Measurements from ENCODE around the gene KLHL21. TPM values are rescaled to one million over a fixed set of nuclear protein-coding genes. Genes with fewer than 3 reads are reported as not detected.
A peak's percentile ranks its signal among the peaks of the same experiment; 100 is the strongest.

The KLHL21 gene
- total RNA-seq, 2 donors from 2014 or later, result 9.4 TPM

- Histone ChIP-seq H3K4me1 (peaks cover 16% of the 10 kb centered on the region), H3K4me3 (peak overlapping the region; percentile 91), H3K36me3 (no peaks in the 10 kb centered on the region), H3K27me3 (no peaks in the 10 kb centered on the region), H3K9ac (ENCODE audit: low read depth in 2 of 2, low read length in 2 of 2) (peak overlapping the region; percentile 88 to 97), H3K9me3 (no peaks in the 10 kb centered on the region), H3K27ac (peak overlapping the region; percentile 84)
- no peak for TF ChIP-seq CTCF (IDR thresholded peaks at IDR 0.05)
- peak; percentile 29 for DNase-seq
- intact Hi-C loops (cut with DNase I), result no loop called here
These were observed 21.9 kb downstream of the KLHL21 start for GRCh38 chr1:6580593-6581409.

GRCh38 chr1:6580119-6580592, 22.5 kb downstream of the KLHL21 start:
- Histone ChIP-seq H3K27me3 (no peaks in the 10 kb centered on the region), H3K9ac (ENCODE audit: low read depth in 2 of 2, low read length in 2 of 2) (peak overlapping the region; percentile 88 to 97), H3K4me3 (peak overlapping the region; percentile 91), H3K36me3 (no peaks in the 10 kb centered on the region), H3K9me3 (no peaks in the 10 kb centered on the region), H3K4me1 (peaks cover 16% of the 10 kb centered on the region), H3K27ac (peak overlapping the region; percentile 84)
- TF ChIP-seq CTCF (IDR thresholded peaks at IDR 0.05), result no peak
- no peak for DNase-seq
- intact Hi-C loops (cut with DNase I), result no loop called here

- Histone ChIP-seq H3K9me3 (no peaks in the 10 kb centered on the region), H3K4me1 (peaks cover 16% of the 10 kb centered on the region), H3K27ac (peak within 1 kb of the TSS; percentile 84), H3K36me3 (no peaks in the 10 kb centered on the region), H3K27me3 (no peaks in the 10 kb centered on the region), H3K9ac (ENCODE audit: low read depth in 2 of 2, low read length in 2 of 2) (peak within 1 kb of the TSS; percentile 88 to 97), H3K4me3 (peak within 1 kb of the TSS; percentile 91)
- intact Hi-C loops (cut with DNase I), result no loop called here
- peak; percentile 100 for DNase-seq
- TF ChIP-seq CTCF (IDR thresholded peaks at IDR 0.05), result no peak
These were observed 23.1 kb downstream of the KLHL21 start, which contains the start of gene ZBTB48 for GRCh38 chr1:6579374-6580118. Gene ZBTB48 (plus strand): TSS chr1:6579994. CDS start chr1:6580610, 616 bp downstream.

GRCh38 chr1:6578624-6579373, 23.9 kb downstream of the KLHL21 start:
- Histone ChIP-seq H3K27ac (no peak overlapping the region), H3K36me3 (no peaks in the 10 kb centered on the region), H3K27me3 (no peaks in the 10 kb centered on the region), H3K9me3 (no peaks in the 10 kb centered on the region), H3K4me3 (peak overlapping the region; percentile 91), H3K4me1 (peaks cover 16% of the 10 kb centered on the region), H3K9ac (ENCODE audit: low read depth in 2 of 2, low read length in 2 of 2) (peak overlapping the region; percentile 68 to 88)
- DNase-seq, result no peak
- TF ChIP-seq CTCF (IDR thresholded peaks at IDR 0.05), result no peak
- intact Hi-C loops (cut with DNase I), result no loop called here
